Fibroblast of mammary gland (primary cell): ENCODE measurements around the gene ACADSB.
A peak's percentile ranks its signal among the peaks of the same experiment; 100 is the strongest.

Source experiments
- DNase-seq: peaks from one replicate; pipeline ENCODE4 v3.0.0-alpha.2; 2010; ENCODE audit warnings: low read depth
- H3K4me3 ChIP-seq: 2 replicates; pipeline ENCODE4 v1.5.1; 2011; ENCODE audit warnings: low read depth, mild to moderate bottlenecking, low read length, moderate library complexity; ENCODE audit not compliant: control insufficient read depth
- CTCF ChIP-seq: conservative IDR thresholded peaks from 2 replicates; pipeline ENCODE4 v1.5.1; 2011; ENCODE audit warnings: low read depth, low read length, inconsistent platforms; ENCODE audit not compliant: control insufficient read depth, insufficient read depth

Gene ACADSB

DNA sequence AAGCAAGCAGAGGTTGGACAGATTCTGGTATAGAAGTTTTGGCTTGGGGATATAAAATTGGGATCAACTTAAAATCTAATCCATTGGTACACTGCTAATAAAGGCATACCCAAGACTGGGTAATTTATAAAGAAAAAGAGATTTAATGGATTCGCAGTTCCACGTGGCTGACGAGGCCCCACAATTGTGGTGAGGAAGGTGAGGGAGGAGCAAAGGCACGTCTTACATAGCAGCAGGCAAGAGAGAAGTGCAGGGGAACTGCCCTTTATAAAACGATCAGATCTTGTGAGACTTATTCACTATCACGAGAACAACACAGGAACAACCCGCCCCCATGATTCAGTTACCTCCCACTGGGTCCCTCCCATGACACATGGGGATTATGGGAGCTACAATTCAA lies 9.7 kb downstream of the ACADSB start:
- no peak for DNase-seq
- no peak for TF ChIP-seq CTCF
- H3K4me3 ChIP-seq = no peak overlapping the region

GRCh38 chr10:123019264-123019663 lies 10.5 kb downstream of the ACADSB start:
- no peak overlapping the region for H3K4me3 ChIP-seq
- DNase-seq = no peak
- no peak for TF ChIP-seq CTCF

GRCh38 chr10:123019941-123020703 lies 11.3 kb downstream of the ACADSB start:
- no peak overlapping the region for H3K4me3 ChIP-seq
- no peak for DNase-seq

DNA sequence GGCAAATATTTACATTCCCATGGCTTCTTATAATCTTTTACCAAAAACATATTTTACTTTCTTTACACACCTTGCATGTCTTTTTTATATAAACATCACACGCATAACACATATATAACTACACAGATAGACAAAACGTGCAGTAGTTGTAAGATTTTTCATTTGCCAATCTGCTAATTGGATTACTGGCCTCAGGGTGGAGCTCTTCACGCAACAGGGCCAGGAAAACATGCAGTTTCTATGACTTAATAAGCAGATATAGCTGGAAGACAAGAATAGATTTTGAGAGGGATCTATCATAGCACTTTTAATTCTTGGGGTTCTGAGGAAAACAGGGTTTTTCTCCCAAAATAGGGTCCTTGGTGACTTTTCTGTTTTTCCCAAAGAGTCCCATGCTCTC lies 12.7 kb downstream of the ACADSB start:
- TF ChIP-seq CTCF = peak; percentile 33
- H3K4me3 ChIP-seq = no peak overlapping the region
- DNase-seq = peak; percentile 22

More at GRCh38 chr10:123019941-123020703, 11.3 kb downstream of the ACADSB start:
- TF ChIP-seq CTCF = no peak

DNA sequence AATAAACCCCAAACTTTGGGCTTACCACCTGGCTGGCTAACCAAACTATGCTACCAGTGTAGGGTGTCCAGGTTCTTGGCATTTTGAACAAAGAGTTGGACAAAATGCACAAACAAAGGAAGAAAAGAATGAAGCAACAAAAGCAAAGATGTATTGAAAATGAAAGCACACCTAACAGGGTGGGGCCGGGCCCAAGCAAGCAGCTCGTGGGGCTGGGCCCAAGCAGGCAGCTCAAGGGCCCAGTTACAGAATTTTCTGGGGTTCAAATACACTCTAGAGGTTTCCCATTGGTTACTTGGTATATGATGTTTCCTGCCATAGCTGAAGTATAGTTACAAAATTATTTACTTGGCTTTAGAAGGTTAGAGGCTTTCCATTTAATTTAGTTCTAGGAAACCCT lies 15.7 kb downstream of the ACADSB start:
- no peak for TF ChIP-seq CTCF
- no peak overlapping the region for H3K4me3 ChIP-seq
- no peak for DNase-seq

- no peak for DNase-seq
- TF ChIP-seq CTCF = no peak
- H3K4me3 ChIP-seq = no peak overlapping the region
These were observed 17.5 kb downstream of the ACADSB start for GRCh38 chr10:123026302-123026701.
